H9 (cell line): Measurements from ENCODE around the gene GCH1. TPM values are rescaled to one million over a fixed set of nuclear protein-coding genes. Genes with fewer than 3 reads are reported as not detected.

Experiments
- DNase-seq: peaks from one replicate; pipeline ENCODE4 v3.0.0-alpha.2; 2017
- H2AFZ ChIP-seq: one replicate; pipeline ENCODE4 v1.6.1; 2013; ENCODE audit warnings: mild to moderate bottlenecking, low read length, control low read depth, moderate library complexity
- H2AK5ac ChIP-seq: 2 replicates; pipeline ENCODE4 v1.6.1; 2013; ENCODE audit warnings: low read length, control low read depth, mixed read lengths; ENCODE audit not compliant: insufficient read length
- H2BK120ac ChIP-seq: one replicate; pipeline ENCODE4 v1.6.1; 2013; ENCODE audit warnings: low read depth, mild to moderate bottlenecking, low read length, control low read depth, inconsistent platforms; ENCODE audit not compliant: poor library complexity, severe bottlenecking
- H2BK12ac ChIP-seq: 2 replicates; pipeline ENCODE4 v1.6.1; 2013; ENCODE audit warnings: low read length, control low read depth, mixed read lengths, low read depth; ENCODE audit not compliant: insufficient read length
- H2BK15ac ChIP-seq: 2 replicates; pipeline ENCODE4 v1.6.1; 2013; ENCODE audit warnings: low read depth, low read length, control low read depth
- H2BK20ac ChIP-seq: one replicate; pipeline ENCODE4 v1.6.1; 2013; ENCODE audit warnings: low read depth, mild to moderate bottlenecking, low read length, control low read depth, inconsistent platforms; ENCODE audit not compliant: poor library complexity, severe bottlenecking
- H2BK5ac ChIP-seq: 2 replicates; pipeline ENCODE4 v1.6.1; 2013; ENCODE audit warnings: low read length, control low read depth, mixed read lengths; ENCODE audit not compliant: insufficient read length
- H3K14ac ChIP-seq: 2 replicates; pipeline ENCODE4 v1.6.1; 2013; ENCODE audit warnings: low read length, control low read depth; ENCODE audit not compliant: insufficient read depth
- H3K18ac ChIP-seq: 2 replicates; pipeline ENCODE4 v1.6.1; 2013; ENCODE audit warnings: low read depth, mild to moderate bottlenecking, mixed read lengths, low read length, control low read depth; ENCODE audit not compliant: insufficient read length
- H3K23ac ChIP-seq: 2 replicates; pipeline ENCODE4 v1.6.1; 2013; ENCODE audit warnings: low read length, control low read depth, mixed read lengths, low read depth; ENCODE audit not compliant: insufficient read length
- H3K23me2 ChIP-seq: 2 replicates; pipeline ENCODE4 v1.6.1; 2013; ENCODE audit warnings: low read depth, mild to moderate bottlenecking, mixed read lengths, low read length, control low read depth; ENCODE audit not compliant: insufficient read length, poor library complexity, severe bottlenecking
- H3K27ac ChIP-seq: 2 replicates; pipeline ENCODE4 v1.5.1; 2013; ENCODE audit warnings: low read length, control low read depth, mixed read lengths, low read depth; ENCODE audit not compliant: insufficient read length
- H3K27me3 ChIP-seq: 2 replicates; pipeline ENCODE4 v1.6.1; 2013; ENCODE audit warnings: low read length, control low read depth, inconsistent platforms; ENCODE audit not compliant: insufficient read depth
- H3K4ac ChIP-seq: 2 replicates; pipeline ENCODE4 v1.6.1; 2013; ENCODE audit warnings: low read depth, mild to moderate bottlenecking, control low read depth, inconsistent platforms, low read length, moderate library complexity
- H3K4me1 ChIP-seq: 2 replicates; pipeline ENCODE4 v1.6.1; 2013; ENCODE audit warnings: low read length, control low read depth, inconsistent platforms; ENCODE audit not compliant: insufficient read depth
- H3K4me2 ChIP-seq: 2 replicates; pipeline ENCODE4 v1.6.1; 2013; ENCODE audit warnings: low read length, control low read depth, mixed read lengths; ENCODE audit not compliant: insufficient read length, insufficient read depth
- H3K56ac ChIP-seq: 2 replicates; pipeline ENCODE4 v1.6.1; 2013; ENCODE audit warnings: low read depth, mild to moderate bottlenecking, mixed read lengths, low read length, control low read depth; ENCODE audit not compliant: insufficient read length
- H3K79me1 ChIP-seq: 2 replicates; pipeline ENCODE4 v1.6.1; 2013; ENCODE audit warnings: low read depth, mild to moderate bottlenecking, moderate library complexity, low read length, control low read depth, inconsistent platforms; ENCODE audit not compliant: insufficient read depth, poor library complexity, severe bottlenecking
- H3K79me2 ChIP-seq: 2 replicates; pipeline ENCODE4 v1.6.1; 2013; ENCODE audit warnings: low read length, control low read depth, inconsistent platforms; ENCODE audit not compliant: insufficient read depth
- H3K9ac ChIP-seq: 2 replicates; pipeline ENCODE4 v1.6.1; 2013; ENCODE audit warnings: low read length, control low read depth, mixed read lengths; ENCODE audit not compliant: insufficient read length; ENCODE audit errors: extremely low read depth
- H3K9me3 ChIP-seq: one replicate; pipeline ENCODE4 v1.6.1; 2013; ENCODE audit warnings: low read depth, low read length, inconsistent platforms; ENCODE audit not compliant: control insufficient read depth
- H3T11ph ChIP-seq: one replicate; pipeline ENCODE4 v1.6.1; 2013; ENCODE audit warnings: mild to moderate bottlenecking, low read length, control low read depth, inconsistent platforms
- H4K20me1 ChIP-seq: one replicate; pipeline ENCODE4 v1.6.1; 2013; ENCODE audit not compliant: control insufficient read depth, insufficient read length, insufficient read depth
- H4K5ac ChIP-seq: 2 replicates; pipeline ENCODE4 v1.6.1; 2013; ENCODE audit warnings: low read depth, mild to moderate bottlenecking, mixed read lengths, low read length, control low read depth; ENCODE audit not compliant: insufficient read length
- H4K8ac ChIP-seq: replicated peaks from 2 replicates; pipeline ENCODE4 v1.6.1; 2013; ENCODE audit warnings: low read length, control low read depth, mixed read lengths, low read depth; ENCODE audit not compliant: insufficient read length
- H4K91ac ChIP-seq: 2 replicates; pipeline ENCODE4 v1.6.1; 2013; ENCODE audit warnings: low read depth, mild to moderate bottlenecking, moderate library complexity, mixed read lengths, low read length, control low read depth; ENCODE audit not compliant: insufficient read length
- H3K27ac Mint-ChIP-seq, 3 experiments: 2 replicates in 2 of 3; 3 replicates in 1 of 3; pipeline ENCODE4 v1.8.0; 2020 to 2021; ENCODE audit warnings: mixed read lengths in 3 of 3, mild to moderate bottlenecking in 1 of 3, moderate library complexity in 1 of 3
- H3K27me3 Mint-ChIP-seq: 2 replicates; pipeline ENCODE4 v1.8.0; 2021; ENCODE audit warnings: low read depth, mild to moderate bottlenecking, moderate library complexity, mixed read lengths
- H3K36me3 Mint-ChIP-seq, 3 experiments: 2 replicates in 2 of 3; 3 replicates in 1 of 3; pipeline ENCODE4 v1.8.0; 2020 to 2021; ENCODE audit warnings: low read depth in 3 of 3, mixed read lengths in 3 of 3; ENCODE audit not compliant: insufficient read depth in 1 of 3
- H3K4me1 Mint-ChIP-seq, 2 experiments: 2 replicates each; pipeline ENCODE4 v1.8.0; 2020; ENCODE audit warnings: mixed read lengths in 2 of 2
- H3K4me3 Mint-ChIP-seq, 2 experiments: 2 replicates in 1 of 2; 3 replicates in 1 of 2; pipeline ENCODE4 v1.8.0; 2020 to 2021; ENCODE audit warnings: mild to moderate bottlenecking in 2 of 2, mixed read lengths in 2 of 2, moderate library complexity in 1 of 2
- H3K9me3 Mint-ChIP-seq, 2 experiments: 2 replicates in 1 of 2; 3 replicates in 1 of 2; pipeline ENCODE4 v1.8.0; 2020; ENCODE audit warnings: mild to moderate bottlenecking in 2 of 2, mixed read lengths in 2 of 2, moderate library complexity in 1 of 2
- WGBS: extraction: QIAGEN DNeasy Blood & Tissue Kit; methylation state at CpG from one replicate; pipeline ENCODE4 v1.1.7; 2013; ENCODE audit warnings: missing lambda C conversion rate, low lambda C conversion rate, mixed read lengths; ENCODE audit not compliant: insufficient read length; ENCODE audit errors: extremely low coverage; 5-methylcytosine and 5-hydroxymethylcytosine counted together
- total RNA-seq: library from RNA; stranded (reverse); gene quantifications from 2 replicates; pipeline ENCODE4 v1.2.1, GENCODE V29; 2021
- TF ChIP-seq, protein P1 (sequence below): fragments of 200-600 bp; sonication (generic); conservative IDR thresholded peaks from 3 replicates; pipeline ENCODE4 v1.8.0; 2021; ENCODE audit warnings: antibody characterized with exemption, mild to moderate bottlenecking

Gene GCH1
- total RNA-seq, 1 experiment from 2014 or later: 7.7 TPM

DNA sequence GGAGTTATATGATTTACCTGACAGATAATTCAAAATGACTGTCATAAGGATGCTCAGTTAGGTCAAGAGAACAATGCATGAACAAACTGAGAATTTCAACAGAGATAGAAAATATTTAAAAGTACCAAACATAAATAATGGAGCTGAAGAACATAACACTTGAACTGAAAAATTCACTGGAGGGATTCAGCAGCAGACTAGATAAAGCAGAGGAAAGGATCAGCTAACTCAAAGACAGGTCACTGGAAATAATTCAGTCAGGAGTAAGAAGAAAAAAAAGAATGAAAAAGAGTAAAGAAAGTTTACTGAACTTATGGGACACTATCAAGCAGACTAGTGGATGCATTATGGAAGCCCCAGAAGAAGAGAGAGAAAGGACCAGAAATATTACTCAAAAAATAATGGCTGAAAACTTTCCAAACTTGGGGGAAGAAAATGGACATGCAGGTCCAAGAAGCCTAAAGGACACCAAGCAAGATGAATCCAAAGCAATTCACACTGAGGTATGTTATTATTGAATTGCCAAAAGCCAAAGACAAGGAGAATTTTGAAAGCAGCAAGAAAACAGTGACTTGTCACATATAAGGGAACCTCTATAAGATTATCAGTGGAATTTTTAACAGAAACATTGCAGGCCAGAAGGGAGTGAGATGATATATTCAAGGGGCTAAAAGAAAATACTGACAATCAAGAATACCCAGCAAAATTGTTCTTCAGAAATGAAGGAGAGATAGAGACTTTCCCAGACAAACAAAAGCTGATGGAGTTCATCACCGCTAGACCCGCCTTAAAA lies 78.7 kb downstream of the GCH1 start:
- peaks cover 6% of the 10 kb centered on the region for H3K27me3 Mint-ChIP-seq

More for the DNA sequence above, 78.7 kb downstream of the GCH1 start:
- no peak overlapping the region for H2AFZ ChIP-seq
- Mint-ChIP-seq H3K27ac (no peak overlapping the region), H3K4me1 (no peaks in the 10 kb centered on the region), H3K9me3 (peaks cover 13 to 19% of the 10 kb centered on the region in 2 experiments; a peak in 4 of 5 replicates), H3K4me3 (no peak overlapping the region), H3K36me3 (no peaks in the 10 kb centered on the region)
- no peak overlapping the region for H2BK15ac ChIP-seq
- WGBS: no CpG with 5 or more reads among the region's 2 CpGs
- no peak overlapping the region for H3K18ac ChIP-seq
- H2BK12ac ChIP-seq: no peak overlapping the region
- no peak overlapping the region for H3K27ac ChIP-seq
- no peak overlapping the region for H2AK5ac ChIP-seq
- H2BK5ac ChIP-seq: no peak overlapping the region
- no peak overlapping the region for H3K56ac ChIP-seq
- no peak overlapping the region for H3K23ac ChIP-seq
- H3K79me2 ChIP-seq: no peaks in the 10 kb centered on the region
- no peak overlapping the region for H4K5ac ChIP-seq
- TF ChIP-seq, protein P1, sequence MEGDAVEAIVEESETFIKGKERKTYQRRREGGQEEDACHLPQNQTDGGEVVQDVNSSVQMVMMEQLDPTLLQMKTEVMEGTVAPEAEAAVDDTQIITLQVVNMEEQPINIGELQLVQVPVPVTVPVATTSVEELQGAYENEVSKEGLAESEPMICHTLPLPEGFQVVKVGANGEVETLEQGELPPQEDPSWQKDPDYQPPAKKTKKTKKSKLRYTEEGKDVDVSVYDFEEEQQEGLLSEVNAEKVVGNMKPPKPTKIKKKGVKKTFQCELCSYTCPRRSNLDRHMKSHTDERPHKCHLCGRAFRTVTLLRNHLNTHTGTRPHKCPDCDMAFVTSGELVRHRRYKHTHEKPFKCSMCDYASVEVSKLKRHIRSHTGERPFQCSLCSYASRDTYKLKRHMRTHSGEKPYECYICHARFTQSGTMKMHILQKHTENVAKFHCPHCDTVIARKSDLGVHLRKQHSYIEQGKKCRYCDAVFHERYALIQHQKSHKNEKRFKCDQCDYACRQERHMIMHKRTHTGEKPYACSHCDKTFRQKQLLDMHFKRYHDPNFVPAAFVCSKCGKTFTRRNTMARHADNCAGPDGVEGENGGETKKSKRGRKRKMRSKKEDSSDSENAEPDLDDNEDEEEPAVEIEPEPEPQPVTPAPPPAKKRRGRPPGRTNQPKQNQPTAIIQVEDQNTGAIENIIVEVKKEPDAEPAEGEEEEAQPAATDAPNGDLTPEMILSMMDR: no peak
- H3K23me2 ChIP-seq: no peaks in the 10 kb centered on the region
- H3T11ph ChIP-seq: no peak overlapping the region
- H3K14ac ChIP-seq: no peak overlapping the region
- no peak overlapping the region for H2BK20ac ChIP-seq
- no peaks in the 10 kb centered on the region for H4K20me1 ChIP-seq
- no peak for DNase-seq
- H3K4ac ChIP-seq: no peak overlapping the region
- H3K27me3 ChIP-seq: no peaks in the 10 kb centered on the region
- H4K8ac ChIP-seq: no peak overlapping the region
- no peaks in the 10 kb centered on the region for H3K9me3 ChIP-seq
- H3K4me1 ChIP-seq: no peaks in the 10 kb centered on the region
- no peak overlapping the region for H3K9ac ChIP-seq
- H3K79me1 ChIP-seq: no peaks in the 10 kb centered on the region
- no peak overlapping the region for H3K4me2 ChIP-seq
- no peak overlapping the region for H2BK120ac ChIP-seq
- no peak overlapping the region for H4K91ac ChIP-seq
